Measurements from ENCODE around the gene PRELP.
"Not testable (repeated sequence)": the region's sequence is repeated elsewhere in the genome, so short reads cannot be mapped to it uniquely, and the experiment has no call there.

Gene PRELP

GRCh38 chr1:203508463-203509073 is 33.0 kb downstream of the PRELP start:
- peak; percentile 78 for DNase-seq

- no peak for DNase-seq
These were observed 33.5 kb downstream of the PRELP start for GRCh38 chr1:203509135-203509534.

GRCh38 chr1:203511513-203511912 is 35.9 kb downstream of the PRELP start:
- DNase-seq, result no peak

GRCh38 chr1:203511930-203512329 is 36.3 kb downstream of the PRELP start:
- no peak for DNase-seq

GRCh38 chr1:203512517-203512847 is 36.9 kb downstream of the PRELP start:
- DNase-seq, result no peak

GRCh38 chr1:203512848-203513584 is 37.4 kb downstream of the PRELP start:
- peak; percentile 50 for DNase-seq

- no peak for DNase-seq
These were observed 38.0 kb downstream of the PRELP start for GRCh38 chr1:203513585-203514031.

- peak; percentile 59 for DNase-seq
These were observed 40.6 kb downstream of the PRELP start for GRCh38 chr1:203516184-203516583.

GRCh38 chr1:203516906-203517305 is 41.3 kb downstream of the PRELP start:
- DNase-seq, result no peak

- DNase-seq, result no peak
These were observed 42.0 kb downstream of the PRELP start for GRCh38 chr1:203517426-203518110.

GRCh38 chr1:203518139-203518538 is 42.5 kb downstream of the PRELP start:
- not testable (repeated sequence) for DNase-seq

GRCh38 chr1:203518541-203518940 is 42.9 kb downstream of the PRELP start:
- no peak for DNase-seq

GRCh38 chr1:203519053-203519840 is 43.6 kb downstream of the PRELP start:
- no peak for DNase-seq

- DNase-seq, result no peak
These were observed 44.3 kb downstream of the PRELP start for GRCh38 chr1:203519896-203520295.

GRCh38 chr1:203520315-203520714 is 44.7 kb downstream of the PRELP start:
- no peak for DNase-seq

- DNase-seq, result no peak
These were observed 45.6 kb downstream of the PRELP start for GRCh38 chr1:203521074-203521794.

- no peak for DNase-seq
These were observed 46.2 kb downstream of the PRELP start for GRCh38 chr1:203521812-203522211.

GRCh38 chr1:203522237-203522636 is 46.6 kb downstream of the PRELP start:
- peak; percentile 65 for DNase-seq

GRCh38 chr1:203523667-203524066 is 48.1 kb downstream of the PRELP start:
- no peak for DNase-seq

- DNase-seq, result no peak
These were observed 48.5 kb downstream of the PRELP start for GRCh38 chr1:203524152-203524551.

- DNase-seq, result no peak
These were observed 49.2 kb downstream of the PRELP start for GRCh38 chr1:203524824-203525223.

- no peak for DNase-seq
These were observed 50.1 kb downstream of the PRELP start for GRCh38 chr1:203525685-203526084.

- DNase-seq, result no peak
These were observed 50.5 kb downstream of the PRELP start for GRCh38 chr1:203526130-203526529.
